H1 (cell line): ENCODE data around the gene VSIG10L. TPM values are rescaled to one million over a fixed set of nuclear protein-coding genes. Genes with fewer than 3 reads are reported as not detected.

Experiments used
- CTCF ChIA-PET: fragments of 300-600 bp; sonication (Branson Sonifier 250); formaldehyde crosslinking; loops from one replicate; lab custom pipeline; 2021; ENCODE audit not compliant: partially characterized antibody; lab: Charles Lee
- POLR2A ChIA-PET: fragments of 300-600 bp; sonication (Branson Sonifier 250); formaldehyde crosslinking; loops from one replicate; lab custom pipeline; 2021; ENCODE audit warnings: inconsistent platforms; ENCODE audit not compliant: partially characterized antibody; lab: Charles Lee
- DNase-seq, 2 experiments: peaks; one replicate each; pipeline versions ENCODE4 v3.0.0 to v3.0.0-alpha.2; 2010 to 2022; ENCODE audit warnings: low spot score in 2 of 2, low read depth in 1 of 2, mixed read lengths in 1 of 2
- FAIRE-seq: peaks from 2 replicates; lab custom pipeline; 2011; peaks lifted over from hg19 to GRCh38; lab: Jason Lieb, UNC
- H2AFZ ChIP-seq: 2 replicates; pipeline ENCODE4 v1.8.1; 2012; ENCODE audit warnings: low read length, inconsistent platforms
- H2AK5ac ChIP-seq: 2 replicates; pipeline ENCODE4 v1.6.1; 2013; ENCODE audit warnings: low read depth, low read length
- H2BK120ac ChIP-seq: replicated peaks from 2 replicates; pipeline ENCODE3; 2013; ENCODE audit warnings: low read depth, low read length, inconsistent platforms
- H2BK12ac ChIP-seq: 2 replicates; pipeline ENCODE4 v1.6.1; 2013; ENCODE audit warnings: low read depth, low read length
- H2BK15ac ChIP-seq: 2 replicates; pipeline ENCODE4 v1.6.1; 2013; ENCODE audit warnings: low read length
- H2BK20ac ChIP-seq: 2 replicates; pipeline ENCODE4 v1.6.1; 2013; ENCODE audit warnings: low read length
- H2BK5ac ChIP-seq: 2 replicates; pipeline ENCODE4 v1.6.1; 2013; ENCODE audit warnings: low read depth, low read length
- H3K14ac ChIP-seq: 2 replicates; pipeline ENCODE4 v1.6.1; 2013; ENCODE audit warnings: inconsistent platforms; ENCODE audit not compliant: insufficient read length
- H3K18ac ChIP-seq: 2 replicates; pipeline ENCODE4 v1.6.1; 2013; ENCODE audit warnings: low read length; ENCODE audit errors: extremely low read depth
- H3K23ac ChIP-seq: 2 replicates; pipeline ENCODE4 v1.6.1; 2013; ENCODE audit warnings: inconsistent platforms; ENCODE audit not compliant: insufficient read length
- H3K23me2 ChIP-seq: 2 replicates; pipeline ENCODE4 v1.6.1; 2013; ENCODE audit warnings: low read depth, low read length
- H3K27ac ChIP-seq: 2 replicates; pipeline ENCODE4 v1.6.1; 2011; ENCODE audit warnings: low read depth, low read length, inconsistent platforms
- H3K27me3 ChIP-seq, 4 experiments: replicated peaks in 1 of 4; 1 replicate in 1 of 4; 2 replicates in 3 of 4; pipeline versions ENCODE4 v1.6.1 to v1.8.1; 2011 to 2013; ENCODE audit warnings: low read length in 3 of 4, mild to moderate bottlenecking in 3 of 4, inconsistent platforms in 2 of 4, mixed read lengths in 2 of 4, moderate library complexity in 1 of 4; ENCODE audit not compliant: control insufficient read depth in 3 of 4, insufficient read depth in 3 of 4; ENCODE audit errors: extremely low read depth in 1 of 4
- H3K36me3 ChIP-seq, 4 experiments: 2 replicates each; pipeline versions ENCODE4 v1.6.1 to v1.8.1; 2011 to 2013; ENCODE audit warnings: mild to moderate bottlenecking in 4 of 4, low read length in 3 of 4, moderate library complexity in 2 of 4, control low read depth in 1 of 4, inconsistent platforms in 1 of 4; ENCODE audit not compliant: insufficient read depth in 4 of 4, control insufficient read depth in 2 of 4
- H3K4ac ChIP-seq: replicated peaks from 2 replicates; pipeline ENCODE3; 2013; ENCODE audit warnings: low read length, low read depth, mixed read lengths, inconsistent platforms; ENCODE audit not compliant: insufficient read length
- H3K4me1 ChIP-seq, 4 experiments: replicated peaks in 1 of 4; 1 replicate in 1 of 4; 2 replicates in 3 of 4; pipeline versions ENCODE4 v1.6.1 to v1.8.1; 2011 to 2013; ENCODE audit warnings: low read length in 3 of 4, inconsistent platforms in 2 of 4, mixed read lengths in 1 of 4; ENCODE audit not compliant: insufficient read depth in 4 of 4, control insufficient read depth in 3 of 4
- H3K4me2 ChIP-seq, 2 experiments: 2 replicates each; pipeline versions ENCODE4 v1.6.1 to v1.8.1; 2011 to 2013; ENCODE audit warnings: low read depth in 2 of 2, low read length in 2 of 2, control low read depth in 1 of 2, inconsistent platforms in 1 of 2, mild to moderate bottlenecking in 1 of 2; ENCODE audit not compliant: insufficient read depth in 1 of 2
- H3K4me3 ChIP-seq, 4 experiments: fragments of 200-600, 300-600 bp in 1 of 4; sonication (generic), shearing (Covaris generic), sonication (Bioruptor Twin) in 1 of 4; 2 replicates each; pipeline versions ENCODE4 v1.5.1 to v1.8.1; 2011 to 2016; ENCODE audit warnings: low read length in 4 of 4, low read depth in 3 of 4, control low read depth in 2 of 4, inconsistent platforms in 2 of 4, mild to moderate bottlenecking in 2 of 4, mixed read lengths in 1 of 4, moderate library complexity in 1 of 4; ENCODE audit not compliant: insufficient read depth in 2 of 4; ENCODE audit errors: extremely low read depth in 1 of 4
- H3K56ac ChIP-seq: replicated peaks from 2 replicates; pipeline ENCODE3; 2013; ENCODE audit warnings: low read depth, mild to moderate bottlenecking, mixed read lengths, low read length, inconsistent platforms; ENCODE audit not compliant: insufficient read length
- H3K79me1 ChIP-seq: 2 replicates; pipeline ENCODE4 v1.6.1; 2013; ENCODE audit warnings: low read depth, low read length, control low read depth
- H3K79me2 ChIP-seq, 2 experiments: 2 replicates each; pipeline versions ENCODE4 v1.6.1 to v1.8.1; 2012 to 2013; ENCODE audit warnings: low read length in 2 of 2, mild to moderate bottlenecking in 2 of 2, inconsistent platforms in 1 of 2; ENCODE audit not compliant: insufficient read depth in 2 of 2, control insufficient read depth in 1 of 2
- H3K9ac ChIP-seq, 4 experiments: replicated peaks in 1 of 4; 1 replicate in 1 of 4; 2 replicates in 3 of 4; pipeline versions ENCODE4 v1.6.1 to v1.8.1; 2011 to 2013; ENCODE audit warnings: low read depth in 3 of 4, low read length in 3 of 4, control low read depth in 2 of 4, mild to moderate bottlenecking in 2 of 4, moderate library complexity in 2 of 4, inconsistent platforms in 1 of 4; ENCODE audit errors: extremely low read depth in 1 of 4
- H3K9me3 ChIP-seq, 2 experiments: 2 replicates each; pipeline versions ENCODE4 v1.6.1 to v1.8.1; 2012 to 2013; ENCODE audit warnings: mild to moderate bottlenecking in 2 of 2, moderate library complexity in 2 of 2, control low read depth in 1 of 2, inconsistent platforms in 1 of 2, low read depth in 1 of 2, low read length in 1 of 2, mixed read lengths in 1 of 2; ENCODE audit not compliant: insufficient read depth in 2 of 2
- H4K20me1 ChIP-seq, 2 experiments: replicated peaks in 1 of 2; 2 replicates each; pipeline versions ENCODE3 to v1.8.1; 2011 to 2013; ENCODE audit warnings: inconsistent platforms in 2 of 2, low read length in 2 of 2, mild to moderate bottlenecking in 1 of 2; ENCODE audit not compliant: insufficient read depth in 2 of 2, control insufficient read depth in 1 of 2
- H4K5ac ChIP-seq: 2 replicates; pipeline ENCODE4 v1.6.1; 2013; ENCODE audit warnings: low read length, low read depth, mixed read lengths, inconsistent platforms; ENCODE audit not compliant: insufficient read length
- H4K8ac ChIP-seq: 2 replicates; pipeline ENCODE4 v1.8.0; 2013; ENCODE audit warnings: mild to moderate bottlenecking, moderate library complexity, low read length, inconsistent platforms; ENCODE audit not compliant: insufficient read depth; ENCODE audit errors: extremely low read depth
- H4K91ac ChIP-seq: replicated peaks from 2 replicates; pipeline ENCODE3; 2013; ENCODE audit warnings: low read length, mixed read lengths, inconsistent platforms; ENCODE audit not compliant: insufficient read length
- BCL11A ChIP-seq, 2 experiments: IDR thresholded peaks; one replicate each; pipeline ENCODE4 v1.6.1; 2011; ENCODE audit warnings: low read depth in 2 of 2, low read length in 2 of 2, mild to moderate bottlenecking in 2 of 2
- GABPA ChIP-seq: IDR thresholded peaks from 2 replicates; pipeline ENCODE4 v1.6.1; 2011; ENCODE audit warnings: mild to moderate bottlenecking, low read length, moderate library complexity, borderline replicate concordance; ENCODE audit not compliant: insufficient read depth
- HDAC2 ChIP-seq, 2 experiments: fragments of 300-600 bp in 1 of 2; sonication (generic) in 1 of 2; IDR thresholded peaks; 2 replicates each; pipeline ENCODE4 v1.6.1; 2011 to 2012; ENCODE audit warnings: low read depth in 2 of 2, low read length in 2 of 2, mild to moderate bottlenecking in 2 of 2, moderate library complexity in 2 of 2, borderline replicate concordance in 1 of 2, inconsistent platforms in 1 of 2
- JUND ChIP-seq: IDR thresholded peaks from 2 replicates; pipeline ENCODE4 v1.6.1; 2011; ENCODE audit warnings: mild to moderate bottlenecking, improper control_type of control experiment, low read length
- KDM1A ChIP-seq: fragments of 200-600, 300-600 bp; sonication (generic); IDR thresholded peaks from 2 replicates; pipeline ENCODE4 v1.7.1; 2016; ENCODE audit warnings: mild to moderate bottlenecking, low read length, borderline replicate concordance
- PHF8 ChIP-seq: fragments of 200-600 bp; sonication (generic); conservative IDR thresholded peaks from 2 replicates; pipeline ENCODE4 v1.7.1; 2012; ENCODE audit warnings: low read depth, mild to moderate bottlenecking, inconsistent platforms, low read length, moderate library complexity
- POLR2A ChIP-seq, 2 experiments: IDR thresholded peaks; 1 replicate in 1 of 2; 2 replicates in 1 of 2; pipeline ENCODE4 v1.6.1; 2011; ENCODE audit warnings: low read depth in 2 of 2, low read length in 2 of 2, mild to moderate bottlenecking in 2 of 2; ENCODE audit errors: control extremely low read depth in 1 of 2
- RXRA ChIP-seq: IDR thresholded peaks from 2 replicates; pipeline ENCODE4 v1.6.1; 2011; ENCODE audit warnings: low read depth, mild to moderate bottlenecking, low read length, moderate library complexity; ENCODE audit not compliant: insufficient read depth
- SIX5 ChIP-seq: IDR thresholded peaks from 2 replicates; pipeline ENCODE4 v1.6.1; 2011; ENCODE audit warnings: mild to moderate bottlenecking, low read depth, low read length
- SP1 ChIP-seq: IDR thresholded peaks from 2 replicates; pipeline ENCODE4 v1.6.1; 2011; ENCODE audit warnings: low read depth, low read length
- TBP ChIP-seq: IDR thresholded peaks from 2 replicates; pipeline ENCODE4 v1.6.1; 2011; ENCODE audit warnings: low read depth, low read length, improper control_type of control experiment
- TCF12 ChIP-seq: IDR thresholded peaks from 2 replicates; pipeline ENCODE4 v1.6.1; 2011; ENCODE audit warnings: low read depth, mild to moderate bottlenecking, low read length
- WGBS, 2 experiments: shearing (Covaris generic) in 1 of 2; methylation state at CpG; one replicate each; pipeline versions ENCODE4 v1.1.6 to v1.1.7; 2013 to 2015; ENCODE audit warnings: low lambda C conversion rate in 2 of 2, mixed read lengths in 2 of 2, inconsistent platforms in 1 of 2, low coverage in 1 of 2, missing lambda C conversion rate in 1 of 2; ENCODE audit not compliant: insufficient replicate concordance in 2 of 2, insufficient coverage in 1 of 2, insufficient read length in 1 of 2; ENCODE audit errors: extremely low coverage in 1 of 2, missing lambda C conversion rate in 1 of 2; 5-methylcytosine and 5-hydroxymethylcytosine counted together
- polyA plus RNA-seq, 7 experiments: library from polyadenylated mRNA; depleted of rRNA in 3 of 7; stranded (reverse) in 5 of 7; unstranded in 2 of 7; fragments of >200 nt in 5 of 7; fragments of 200-250 nt in 2 of 7; gene quantifications; 1 replicate in 5 of 7; 2 replicates in 1 of 7; 4 replicates in 1 of 7; pipeline versions ENCODE4 v1.2.1 to v1.2.3, GENCODE V29; 2011 to 2013; ENCODE audit warnings: missing spikeins in 2 of 7, mixed read lengths in 2 of 7
- total RNA-seq: library from RNA; stranded (reverse); fragmentation: NEBNext Ultra II Directional; extraction: Animal tissue kit (Norgen Biotek cat#: 25700); gene quantifications from 2 replicates; pipeline ENCODE4 v1.2.1, GENCODE V29; 2021
- TF ChIP-seq, protein P1 (sequence below): IDR thresholded peaks from 2 replicates; pipeline ENCODE4 v1.6.1; 2011; ENCODE audit warnings: low read depth, mild to moderate bottlenecking, low read length; ENCODE audit not compliant: insufficient read depth

VSIG10L gene
- total and polyA plus RNA-seq, 2 of the 8 experiments (the other 6 are each of a cell fraction or from before 2014, with no cell fraction given), result 10.3 to 10.4 TPM

DNA sequence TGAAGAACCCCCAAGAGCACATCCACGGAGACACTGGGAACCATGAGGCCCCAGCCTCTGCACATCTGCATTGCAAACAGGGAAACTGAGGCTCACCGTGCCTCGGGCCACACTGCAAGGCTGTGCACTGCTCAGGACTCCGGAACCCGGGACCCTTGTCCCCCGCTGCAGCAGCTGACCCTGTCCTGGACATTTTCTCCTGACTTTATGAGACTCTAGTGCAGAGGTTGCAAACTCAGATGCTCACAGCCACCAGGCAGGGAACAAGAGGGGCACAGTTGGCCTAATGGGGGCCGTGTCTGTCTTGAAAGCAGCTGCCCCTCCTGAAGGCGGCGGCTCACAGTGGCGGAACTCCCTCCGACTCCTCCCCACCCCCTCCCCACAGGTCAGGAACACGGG lies 47.0 kb downstream of the VSIG10L start:
- H3K4me2 ChIP-seq, result peak overlapping the region in 1 of 2 experiments; percentile 18; a peak in 1 of 4 replicates
- ChIA-PET CTCF (interaction anchor here (0.6 to 2.3 kb wide), 10 partner anchors 13 to 362 kb away, joined by 3 to 11 read pairs (median 4); no protein-coding TSS in a partner anchor), POLR2A (interaction anchor here (1.2 to 1.5 kb wide), 4 partner anchors 13 to 32 kb away, joined by 3 to 4 read pairs (median 4); no protein-coding TSS in a partner anchor)
- H3K4me3 ChIP-seq, result no peak overlapping the region
- no peak overlapping the region for H3K27ac ChIP-seq
- peak overlapping the region; percentile 36 for H4K91ac ChIP-seq
- no peaks in the 10 kb centered on the region for H4K20me1 ChIP-seq
- H3K79me1 ChIP-seq, result no peaks in the 10 kb centered on the region
- no peak overlapping the region for H3K9ac ChIP-seq
- DNase-seq (no peak), FAIRE-seq (no peak)
- H2AFZ ChIP-seq, result peak overlapping the region; percentile 85; the same call in 1 of the 2 replicates
- no peak overlapping the region for H2BK120ac ChIP-seq
- H3K56ac ChIP-seq, result no peak overlapping the region
- peak overlapping the region; percentile 99; the same call in 1 of the 2 replicates for H2BK20ac ChIP-seq
- H3K79me2 ChIP-seq, result no peaks in the 10 kb centered on the region
- H2BK15ac ChIP-seq, result peak overlapping the region; percentile 81; the same call in 1 of the 2 replicates
- H3K36me3 ChIP-seq, result no peaks in the 10 kb centered on the region
- no peaks in the 10 kb centered on the region for H3K23me2 ChIP-seq
- H3K9me3 ChIP-seq, result no peaks in the 10 kb centered on the region
- WGBS, 2 experiments, result 79% methylated on average over 8 of the region's 12 CpGs; no CpG with 5 or more reads in 1 of the 2 experiments
- no peak overlapping the region for H4K5ac ChIP-seq
- H3K27me3 ChIP-seq, result peaks cover 0 to 2% (median 0%) of the 10 kb centered on the region in 4 experiments; a peak in 1 of 7 replicates
- H3K4me1 ChIP-seq, result peaks cover 10 to 39% (median 29%) of the 10 kb centered on the region in 4 experiments
- no peak overlapping the region for H3K14ac ChIP-seq
- peak overlapping the region; percentile 96; the same call in 1 of the 2 replicates for H2BK12ac ChIP-seq
- no peak overlapping the region for H4K8ac ChIP-seq
- H2AK5ac ChIP-seq, result no peak overlapping the region; the same call in 1 of the 2 replicates
- no peak overlapping the region for H3K23ac ChIP-seq
- peak overlapping the region; percentile 68; the same call in 1 of the 2 replicates for H3K18ac ChIP-seq
- H3K4ac ChIP-seq, result no peak overlapping the region
- peak overlapping the region; percentile 95; the same call in 1 of the 2 replicates for H2BK5ac ChIP-seq
- TF ChIP-seq POLR2A (IDR thresholded peaks at IDR 0.05; ENCODE audit: control extremely low read depth in 1 of 2, low read depth in 2 of 2, low read length in 2 of 2) (no peak), RXRA (no peak), GABPA (no peak), HDAC2 (IDR thresholded peaks at IDR 0.05; ENCODE audit: borderline replicate concordance in 1 of 2, low read depth in 2 of 2, low read length in 2 of 2) (no peak), SP1 (no peak), TBP (no peak), KDM1A (no peak), JUND (no peak), SIX5 (no peak), PHF8 (no peak), BCL11A (IDR thresholded peaks at IDR 0.05; ENCODE audit: low read depth in 2 of 2, low read length in 2 of 2) (no peak), TCF12 (no peak)
- TF ChIP-seq, protein P1, sequence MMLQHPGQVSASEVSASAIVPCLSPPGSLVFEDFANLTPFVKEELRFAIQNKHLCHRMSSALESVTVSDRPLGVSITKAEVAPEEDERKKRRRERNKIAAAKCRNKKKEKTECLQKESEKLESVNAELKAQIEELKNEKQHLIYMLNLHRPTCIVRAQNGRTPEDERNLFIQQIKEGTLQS, result no peak
